CD4-positive, alpha-beta T cell (primary cell): ENCODE measurements around the gene MCU. TPM values are rescaled to one million over a fixed set of nuclear protein-coding genes. Genes with fewer than 3 reads are reported as not detected.

Experiments
- ATAC-seq: fragments of 200-7000 bp; cut with Tn5 transposase; one replicate; pipeline ENCODE4 v1.10.0; 2022; ENCODE audit warnings: mild to moderate bottlenecking; ENCODE audit not compliant: poor library complexity
- CTCF ChIA-PET: fragments of 350-600 bp; sonication (Branson Sonifier 250); formaldehyde crosslinking; loops from one replicate; lab custom pipeline; 2021; ENCODE audit warnings: antibody characterized with exemption, inconsistent platforms; lab: Charles Lee
- POLR2A ChIA-PET: fragments of 350-600 bp; sonication (Branson Sonifier 250); formaldehyde crosslinking; loops from one replicate; lab custom pipeline; 2021; ENCODE audit warnings: antibody characterized with exemption, inconsistent platforms; lab: Charles Lee
- DNase-seq, 14 experiments: peaks; one replicate each; pipeline ENCODE4 v3.0.0-alpha.2; 2013 to 2020; ENCODE audit warnings: mixed read lengths in 2 of 14
- H3K27ac ChIP-seq, 2 donors: one replicate each; pipeline versions ENCODE4 v1.5.1 to v1.7.0; 2013; ENCODE audit warnings: low read length in 2 of 2, low read depth in 1 of 2, mild to moderate bottlenecking in 1 of 2
- H3K27me3 ChIP-seq, 2 experiments: 1 replicate in 1 of 2; 2 replicates in 1 of 2; pipeline versions ENCODE4 v1.6.1 to v1.7.0; 2013; ENCODE audit warnings: low read length in 2 of 2, control low read depth in 1 of 2, mild to moderate bottlenecking in 1 of 2, moderate library complexity in 1 of 2; ENCODE audit not compliant: insufficient read depth in 2 of 2, control insufficient read depth in 1 of 2
- H3K36me3 ChIP-seq: one replicate; pipeline ENCODE4 v1.6.1; 2013; ENCODE audit warnings: low read length, control low read depth; ENCODE audit not compliant: insufficient read depth
- H3K4me1 ChIP-seq: one replicate; pipeline ENCODE4 v1.6.1; 2013; ENCODE audit warnings: low read length, control low read depth; ENCODE audit not compliant: insufficient read depth
- H3K4me3 ChIP-seq: one replicate; pipeline ENCODE4 v1.5.1; 2013; ENCODE audit warnings: mild to moderate bottlenecking, low read length, moderate library complexity
- H3K9me3 ChIP-seq, 2 experiments: 1 replicate in 1 of 2; 2 replicates in 1 of 2; pipeline versions ENCODE4 v1.6.1 to v1.7.0; 2013; ENCODE audit warnings: low read length in 2 of 2, mild to moderate bottlenecking in 2 of 2, control low read depth in 1 of 2, moderate library complexity in 1 of 2; ENCODE audit not compliant: control insufficient read depth in 1 of 2, insufficient read depth in 1 of 2
- H3K27ac Mint-ChIP-seq: one replicate; pipeline ENCODE4 v1.8.0; 2020; ENCODE audit warnings: mixed read lengths
- H3K27me3 Mint-ChIP-seq: one replicate; pipeline ENCODE4 v1.8.0; 2021; ENCODE audit warnings: mixed read lengths
- H3K36me3 Mint-ChIP-seq: one replicate; pipeline ENCODE4 v1.8.0; 2021; ENCODE audit warnings: low read depth, mixed read lengths
- H3K4me1 Mint-ChIP-seq: one replicate; pipeline ENCODE4 v1.8.0; 2021; ENCODE audit warnings: low read depth, mixed read lengths
- H3K4me3 Mint-ChIP-seq: one replicate; pipeline ENCODE4 v1.8.0; 2020; ENCODE audit warnings: mild to moderate bottlenecking, mixed read lengths
- H3K9me3 Mint-ChIP-seq: one replicate; pipeline ENCODE4 v1.8.0; 2020; ENCODE audit warnings: mixed read lengths
- CTCF ChIP-seq: fragments of 200-600 bp; IDR thresholded peaks from one replicate; pipeline ENCODE4 v1.8.0; 2022; ENCODE audit warnings: antibody characterized with exemption, mild to moderate bottlenecking
- intact Hi-C, 2 experiments: fragments of 100-400 bp; cut with DNase I in 1 of 2; cut with micrococcal nuclease in 1 of 2; formaldehyde crosslinking; loops; one replicate each; pipeline versions ENCODE4 v1.15.1 to v1.9.0; 2023 to 2025; cut with DNase I, micrococcal nuclease
- total RNA-seq, 174 experiments: library from RNA in 2 of 174; stranded (reverse) in 2 of 174; gene quantifications; one replicate each; pipeline ENCODE4 v1.2.3 and lab custom pipeline; 2021 to 2026

The MCU gene
- total RNA-seq, 2 experiments from 2014 or later: 10.3 to 12.0 TPM

DNA sequence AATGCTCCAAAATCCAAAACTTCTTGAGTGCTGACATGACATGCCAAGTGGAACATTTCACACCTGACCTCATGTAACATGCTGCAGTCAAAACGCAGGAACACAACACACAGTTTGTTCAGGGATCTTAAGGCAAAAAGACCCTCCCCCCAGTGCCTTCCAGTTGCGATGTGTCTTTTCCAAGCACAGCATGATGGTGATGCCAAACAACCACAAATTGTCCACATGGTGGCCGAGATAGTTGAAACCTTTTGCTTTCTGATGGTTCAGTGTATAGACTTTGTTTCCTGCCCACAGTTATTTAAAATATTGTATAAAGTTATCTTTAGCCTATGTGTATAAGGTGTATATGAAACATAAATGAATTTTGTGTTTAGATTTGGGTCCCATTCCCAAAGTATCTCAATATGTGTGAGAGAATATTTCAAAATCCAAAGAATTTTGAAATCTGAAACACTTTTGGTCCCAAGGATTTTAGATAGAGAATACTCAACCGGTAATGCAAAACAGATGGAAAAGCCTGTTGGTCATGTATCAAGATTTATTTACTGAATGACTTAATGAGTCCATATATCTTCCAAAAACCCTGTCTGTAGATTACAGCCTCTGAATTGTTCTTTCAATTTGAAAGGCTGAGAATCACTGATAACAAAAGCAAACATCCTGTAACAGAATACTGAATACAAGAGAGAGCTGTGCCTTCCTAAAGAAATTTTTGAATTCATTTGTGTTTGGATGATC lies 108.2 kb downstream of the MCU start:
- no peaks in the 10 kb centered on the region for H3K9me3 Mint-ChIP-seq

DNA sequence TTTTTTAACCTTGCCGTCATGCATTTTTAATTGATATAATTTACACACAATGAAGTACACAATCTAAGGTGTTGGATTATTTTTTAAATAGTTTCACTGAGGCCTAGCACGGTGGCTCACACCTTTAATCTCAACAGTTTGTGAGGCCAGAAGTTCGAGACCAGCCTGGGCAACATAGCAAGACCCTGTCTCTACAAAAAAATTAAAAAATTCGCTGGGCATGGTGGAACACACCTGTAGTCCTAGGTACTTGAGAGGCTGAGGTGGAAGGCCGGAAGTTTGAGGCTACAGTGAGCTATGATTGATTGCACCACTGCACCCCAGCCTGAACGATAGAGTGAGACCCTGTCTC lies 108.8 kb downstream of the MCU start:
- H3K36me3 Mint-ChIP-seq: no peaks in the 10 kb centered on the region
- H3K9me3 Mint-ChIP-seq: no peaks in the 10 kb centered on the region
- POLR2A ChIA-PET: no interaction called here
- TF ChIP-seq CTCF: no peak
- Histone ChIP-seq H3K27me3 (no peaks in the 10 kb centered on the region), H3K4me3 (no peak overlapping the region), H3K9me3 (no peaks in the 10 kb centered on the region), H3K27ac (no peak overlapping the region), H3K4me1 (peaks cover 7% of the 10 kb centered on the region), H3K36me3 (no peaks in the 10 kb centered on the region)
- CTCF ChIA-PET: no interaction called here
- H3K4me3 Mint-ChIP-seq: no peak overlapping the region
- H3K27me3 Mint-ChIP-seq: no peaks in the 10 kb centered on the region
- H3K4me1 Mint-ChIP-seq: peaks cover 27% of the 10 kb centered on the region
- peak overlapping the region; percentile 32 for H3K27ac Mint-ChIP-seq
- intact Hi-C loops: no loop called here
- ATAC-seq (no peak), DNase-seq (no peak)

More for the DNA sequence above, 108.2 kb downstream of the MCU start:
- Histone ChIP-seq H3K27ac (no peak overlapping the region), H3K4me1 (peaks cover 7% of the 10 kb centered on the region), H3K9me3 (no peaks in the 10 kb centered on the region), H3K27me3 (no peaks in the 10 kb centered on the region), H3K4me3 (no peak overlapping the region), H3K36me3 (no peaks in the 10 kb centered on the region)
- no peaks in the 10 kb centered on the region for H3K27me3 Mint-ChIP-seq
- ChIA-PET POLR2A (no interaction called here), CTCF (no interaction called here)
- intact Hi-C loops: no loop called here
- H3K27ac Mint-ChIP-seq: peak overlapping the region; percentile 32
- no peak overlapping the region for H3K4me3 Mint-ChIP-seq
- no peaks in the 10 kb centered on the region for H3K36me3 Mint-ChIP-seq
- ATAC-seq (no peak), DNase-seq (no peak)
- peaks cover 27% of the 10 kb centered on the region for H3K4me1 Mint-ChIP-seq
- no peak for TF ChIP-seq CTCF

DNA sequence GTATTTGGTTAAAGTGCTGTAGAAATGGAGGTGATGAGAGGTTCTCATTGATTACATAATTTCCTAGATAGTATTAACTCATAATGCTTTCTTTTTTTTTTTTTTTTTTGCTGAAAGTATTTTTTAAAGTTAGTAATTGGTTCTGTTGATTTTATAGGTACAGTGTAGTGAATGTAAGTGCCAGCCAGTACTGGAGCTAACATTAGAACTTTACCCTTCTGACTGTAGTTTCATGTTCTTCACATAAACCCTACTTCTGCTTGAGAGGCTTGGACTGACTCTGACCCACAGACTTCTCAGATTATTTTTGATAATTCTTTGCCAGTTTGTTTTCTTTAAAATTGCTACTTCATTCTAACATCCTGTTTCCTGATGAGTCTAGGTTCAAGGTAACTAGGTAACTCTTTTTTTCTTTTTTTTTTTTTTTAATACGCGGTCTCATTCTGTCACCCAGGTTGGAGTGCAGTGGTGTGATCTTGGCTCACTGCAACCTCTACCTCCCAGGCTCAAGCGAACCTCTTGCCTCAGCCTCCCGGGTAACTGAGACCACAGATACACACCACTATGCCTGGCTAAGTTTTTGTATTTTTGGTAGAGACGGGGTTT lies 109.4 kb downstream of the MCU start:
- no peaks in the 10 kb centered on the region for H3K9me3 ChIP-seq
- H3K4me1 Mint-ChIP-seq: peaks cover 27% of the 10 kb centered on the region
- no peak overlapping the region for H3K27ac ChIP-seq
- no peak overlapping the region for H3K4me3 Mint-ChIP-seq
- ATAC-seq (peak; percentile 52), DNase-seq (peak in 2 of 14 experiments; percentile 6 to 13)
- H3K36me3 Mint-ChIP-seq: no peaks in the 10 kb centered on the region
- no peaks in the 10 kb centered on the region for H3K36me3 ChIP-seq
- peaks cover 7% of the 10 kb centered on the region for H3K4me1 ChIP-seq
- no peaks in the 10 kb centered on the region for H3K9me3 Mint-ChIP-seq
- H3K27me3 ChIP-seq: no peaks in the 10 kb centered on the region
- intact Hi-C loops: no loop called here
- H3K4me3 ChIP-seq: no peak overlapping the region
- peak overlapping the region; percentile 32 for H3K27ac Mint-ChIP-seq
- H3K27me3 Mint-ChIP-seq: no peaks in the 10 kb centered on the region
- ChIA-PET POLR2A (no interaction called here), CTCF (interaction anchor here (0.7 kb wide), 1 partner anchor 321 kb away, joined by 3 read pairs; no protein-coding TSS in a partner anchor)
- no peak for TF ChIP-seq CTCF
